NCI-H774 (cell line): ENCODE results near the gene CLDN3.
"Not testable (repeated sequence)": the region's sequence is repeated elsewhere in the genome, so short reads cannot be mapped to it uniquely, and the experiment has no call there.

Source experiments
- DNase-seq: peaks from one replicate; lab custom pipeline; 2025; lab: John Stamatoyannopoulos, UW

The CLDN3 gene

GRCh38 chr7:73736885-73737284, 33.2 kb downstream of the CLDN3 start:
- no peak for DNase-seq

GRCh38 chr7:73735528-73735905, 34.6 kb downstream of the CLDN3 start:
- DNase-seq = no peak

- DNase-seq = peak; percentile 55
Measured at GRCh38 chr7:73734619-73735527, 35.2 kb downstream of the CLDN3 start.

- no peak for DNase-seq
Measured at GRCh38 chr7:73732397-73732796, 37.7 kb downstream of the CLDN3 start.

GRCh38 chr7:73730485-73730884, 39.6 kb downstream of the CLDN3 start:
- DNase-seq = no peak

GRCh38 chr7:73728551-73728950, 41.5 kb downstream of the CLDN3 start:
- no peak for DNase-seq

GRCh38 chr7:73727952-73728351, 42.1 kb downstream of the CLDN3 start:
- no peak for DNase-seq

- no peak for DNase-seq
Measured at GRCh38 chr7:73726083-73726466, 44.0 kb downstream of the CLDN3 start.

GRCh38 chr7:73723813-73724212, 46.3 kb downstream of the CLDN3 start:
- DNase-seq = no peak

- DNase-seq = no peak
Measured at GRCh38 chr7:73722785-73723184, 47.3 kb downstream of the CLDN3 start.

GRCh38 chr7:73722182-73722581, 47.9 kb downstream of the CLDN3 start:
- not testable (repeated sequence) for DNase-seq

- DNase-seq = no peak
Measured at GRCh38 chr7:73721377-73721817, 48.7 kb downstream of the CLDN3 start.

GRCh38 chr7:73720443-73720842, 49.6 kb downstream of the CLDN3 start:
- DNase-seq = not testable (repeated sequence)

- no peak for DNase-seq
Measured at GRCh38 chr7:73719806-73720169, 50.3 kb downstream of the CLDN3 start.
